ENCODE measurements around the gene APCDD1. TPM values are rescaled to one million over a fixed set of nuclear protein-coding genes. Genes with fewer than 3 reads are reported as not detected.

Gene APCDD1
- total RNA-seq, 3 donors from 2014 or later (not counting 1 experiment from before 2014, with no cell fraction given), result 0.13 TPM; not detected in 2

GRCh38 chr18:10457128-10457527, 2.7 kb downstream of the APCDD1 start:
- Mint-ChIP-seq H3K36me3 (no peaks in the 10 kb centered on the region), H3K4me3 (no peak overlapping the region), H3K9me3 (no peaks in the 10 kb centered on the region), H3K4me1 (no peaks in the 10 kb centered on the region), H3K27ac (no peak overlapping the region), H3K27me3 (ENCODE audit: low read depth in 2 of 2) (peaks cover 34 to 65% of the 10 kb centered on the region in 2 donors)
- no peak for TF ChIP-seq CTCF (IDR thresholded peaks at IDR 0.05)
- DNase-seq (no peak), ATAC-seq (no peak)
- no peak overlapping the region for H3K4me3 ChIP-seq (ENCODE audit: low read length)
- H3K36me3 ChIP-seq (ENCODE audit: control insufficient read depth, insufficient read depth, low read length), result no peaks in the 10 kb centered on the region
- intact Hi-C loops (cut with micrococcal nuclease), result no loop called here
- H3K4me1 ChIP-seq (ENCODE audit: control insufficient read depth, insufficient read depth, low read length), result no peaks in the 10 kb centered on the region
- 92% methylated on average over 2 of the region's 2 CpGs for WGBS (ENCODE audit: insufficient coverage)
- peaks cover 16% of the 10 kb centered on the region for H3K27me3 ChIP-seq (ENCODE audit: control insufficient read depth, insufficient read depth, low read length)
- H3K9me3 ChIP-seq (ENCODE audit: control insufficient read depth, insufficient read depth, low read length), result no peaks in the 10 kb centered on the region
- no peak overlapping the region for H3K27ac ChIP-seq (ENCODE audit: low read length)

- H3K4me1 Mint-ChIP-seq, result no peaks in the 10 kb centered on the region
- H3K27ac ChIP-seq (ENCODE audit: low read length), result no peak overlapping the region
- TF ChIP-seq CTCF (IDR thresholded peaks at IDR 0.05), result no peak
- H3K36me3 Mint-ChIP-seq, result no peaks in the 10 kb centered on the region
- H3K9me3 Mint-ChIP-seq, result no peaks in the 10 kb centered on the region
- H3K36me3 ChIP-seq (ENCODE audit: control insufficient read depth, insufficient read depth, low read length), result no peaks in the 10 kb centered on the region
- H3K27ac Mint-ChIP-seq, result no peak overlapping the region
- peaks cover 4% of the 10 kb centered on the region for H3K9me3 ChIP-seq (ENCODE audit: control insufficient read depth, insufficient read depth, low read length)
- H3K27me3 ChIP-seq (ENCODE audit: control insufficient read depth, insufficient read depth, low read length), result peaks cover 16% of the 10 kb centered on the region
- H3K27me3 Mint-ChIP-seq (ENCODE audit: low read depth in 2 of 2), result peaks cover 30 to 59% of the 10 kb centered on the region in 2 donors
- intact Hi-C loops (cut with micrococcal nuclease), result no loop called here
- no peak for ATAC-seq
- WGBS (ENCODE audit: insufficient coverage), result 100% methylated on average over 1 of the region's 2 CpGs
- H3K4me3 ChIP-seq (ENCODE audit: low read length), result no peak overlapping the region
- H3K4me3 Mint-ChIP-seq, result no peak overlapping the region
- no peaks in the 10 kb centered on the region for H3K4me1 ChIP-seq (ENCODE audit: control insufficient read depth, insufficient read depth, low read length)
- no peak for DNase-seq
Measured at GRCh38 chr18:10457767-10458166, 3.3 kb downstream of the APCDD1 start.

GRCh38 chr18:10458691-10459090, 4.3 kb downstream of the APCDD1 start:
- no peak for ATAC-seq
- no peak overlapping the region for H3K27ac Mint-ChIP-seq
- intact Hi-C loops (cut with micrococcal nuclease), result no loop called here
- DNase-seq, result no peak
- peaks cover 16% of the 10 kb centered on the region for H3K27me3 ChIP-seq (ENCODE audit: control insufficient read depth, insufficient read depth, low read length)
- H3K27ac ChIP-seq (ENCODE audit: low read length), result no peak overlapping the region
- H3K27me3 Mint-ChIP-seq (ENCODE audit: low read depth in 2 of 2), result peaks cover 27 to 56% of the 10 kb centered on the region in 2 donors
- H3K4me3 Mint-ChIP-seq, result no peak overlapping the region
- H3K4me3 ChIP-seq (ENCODE audit: low read length), result no peak overlapping the region
- WGBS (ENCODE audit: insufficient coverage), result 97% methylated on average over 5 of the region's 5 CpGs
- H3K4me1 ChIP-seq (ENCODE audit: control insufficient read depth, insufficient read depth, low read length), result no peaks in the 10 kb centered on the region
- H3K36me3 Mint-ChIP-seq, result no peaks in the 10 kb centered on the region
- peaks cover 4% of the 10 kb centered on the region for H3K9me3 ChIP-seq (ENCODE audit: control insufficient read depth, insufficient read depth, low read length)
- no peaks in the 10 kb centered on the region for H3K9me3 Mint-ChIP-seq
- no peaks in the 10 kb centered on the region for H3K36me3 ChIP-seq (ENCODE audit: control insufficient read depth, insufficient read depth, low read length)
- H3K4me1 Mint-ChIP-seq, result no peaks in the 10 kb centered on the region
- no peak for TF ChIP-seq CTCF (IDR thresholded peaks at IDR 0.05)

DNA sequence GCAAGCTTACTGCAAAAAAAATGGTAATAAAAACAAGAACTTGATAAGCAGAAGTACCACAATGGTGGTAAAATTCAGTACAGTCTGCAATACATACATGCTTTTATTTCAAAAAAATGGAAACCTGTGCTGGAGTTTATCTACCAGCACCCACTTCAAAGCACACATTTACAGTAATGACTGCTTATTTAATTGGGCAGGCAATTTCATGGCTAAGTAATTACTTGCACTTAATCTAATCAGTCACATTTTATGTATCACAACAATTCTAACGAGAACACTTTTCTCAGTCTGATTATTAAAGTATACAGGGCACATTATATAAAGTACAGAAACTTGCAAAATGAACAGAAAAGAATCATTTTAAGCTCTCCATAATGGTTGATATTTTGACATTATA, 5.2 kb downstream of the APCDD1 start:
- H3K4me3 ChIP-seq (ENCODE audit: low read length), result no peak overlapping the region
- no peak for TF ChIP-seq CTCF (IDR thresholded peaks at IDR 0.05)
- H3K9me3 ChIP-seq (ENCODE audit: control insufficient read depth, insufficient read depth, low read length), result peaks cover 4% of the 10 kb centered on the region
- H3K4me1 ChIP-seq (ENCODE audit: control insufficient read depth, insufficient read depth, low read length), result no peaks in the 10 kb centered on the region
- no peak overlapping the region for H3K4me3 Mint-ChIP-seq
- peaks cover 16% of the 10 kb centered on the region for H3K27me3 ChIP-seq (ENCODE audit: control insufficient read depth, insufficient read depth, low read length)
- no peaks in the 10 kb centered on the region for H3K9me3 Mint-ChIP-seq
- DNase-seq, result no peak
- H3K27ac Mint-ChIP-seq, result no peak overlapping the region
- no CpG with 5 or more reads among the region's 1 CpG for WGBS (ENCODE audit: insufficient coverage)
- H3K36me3 ChIP-seq (ENCODE audit: control insufficient read depth, insufficient read depth, low read length), result no peaks in the 10 kb centered on the region
- H3K4me1 Mint-ChIP-seq, result no peaks in the 10 kb centered on the region
- peaks cover 24 to 54% of the 10 kb centered on the region in 2 donors for H3K27me3 Mint-ChIP-seq (ENCODE audit: low read depth in 2 of 2)
- ATAC-seq, result no peak
- no peak overlapping the region for H3K27ac ChIP-seq (ENCODE audit: low read length)
- intact Hi-C loops (cut with micrococcal nuclease), result no loop called here
- no peaks in the 10 kb centered on the region for H3K36me3 Mint-ChIP-seq

All from natural killer cell (primary cell).